Measurements from ENCODE around the gene CCDC24. TPM values are rescaled to one million over a fixed set of nuclear protein-coding genes. Genes with fewer than 3 reads are reported as not detected.

CCDC24 gene
- total RNA-seq, 1 donor from 2014 or later: 1.4 TPM

DNA sequence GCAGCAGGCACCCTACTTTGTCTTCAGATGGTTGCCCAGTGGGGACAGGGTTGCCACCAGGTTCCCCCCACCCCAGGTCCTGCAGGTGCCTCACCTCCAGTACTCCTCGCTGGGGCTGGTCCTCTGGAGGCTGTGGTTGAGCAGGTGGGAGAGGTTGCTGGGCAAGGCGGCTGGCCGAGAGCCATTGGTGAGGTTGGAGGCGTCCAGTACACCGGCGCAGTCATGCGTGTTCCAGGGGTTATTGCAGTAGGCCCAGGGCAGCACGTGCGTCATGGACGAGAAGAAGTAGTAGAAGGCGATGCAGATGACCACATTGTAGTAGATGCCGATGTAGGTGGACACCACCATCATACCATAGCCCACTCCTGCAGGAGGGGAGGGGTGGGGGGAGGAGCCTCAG lies 16.9 kb downstream of the CCDC24 start:
- intact Hi-C loops (cut with micrococcal nuclease): no loop called here
- Histone ChIP-seq H3K4me1 (no peaks in the 10 kb centered on the region), H3K27ac (replicated peaks) (no peak overlapping the region), H3K36me3 (no peaks in the 10 kb centered on the region), H3K9me3 (replicated peaks) (no peaks in the 10 kb centered on the region), H3K4me3 (no peak overlapping the region), H3K27me3 (ENCODE audit: low read depth) (no peaks in the 10 kb centered on the region)
- TF ChIP-seq, protein P1, sequence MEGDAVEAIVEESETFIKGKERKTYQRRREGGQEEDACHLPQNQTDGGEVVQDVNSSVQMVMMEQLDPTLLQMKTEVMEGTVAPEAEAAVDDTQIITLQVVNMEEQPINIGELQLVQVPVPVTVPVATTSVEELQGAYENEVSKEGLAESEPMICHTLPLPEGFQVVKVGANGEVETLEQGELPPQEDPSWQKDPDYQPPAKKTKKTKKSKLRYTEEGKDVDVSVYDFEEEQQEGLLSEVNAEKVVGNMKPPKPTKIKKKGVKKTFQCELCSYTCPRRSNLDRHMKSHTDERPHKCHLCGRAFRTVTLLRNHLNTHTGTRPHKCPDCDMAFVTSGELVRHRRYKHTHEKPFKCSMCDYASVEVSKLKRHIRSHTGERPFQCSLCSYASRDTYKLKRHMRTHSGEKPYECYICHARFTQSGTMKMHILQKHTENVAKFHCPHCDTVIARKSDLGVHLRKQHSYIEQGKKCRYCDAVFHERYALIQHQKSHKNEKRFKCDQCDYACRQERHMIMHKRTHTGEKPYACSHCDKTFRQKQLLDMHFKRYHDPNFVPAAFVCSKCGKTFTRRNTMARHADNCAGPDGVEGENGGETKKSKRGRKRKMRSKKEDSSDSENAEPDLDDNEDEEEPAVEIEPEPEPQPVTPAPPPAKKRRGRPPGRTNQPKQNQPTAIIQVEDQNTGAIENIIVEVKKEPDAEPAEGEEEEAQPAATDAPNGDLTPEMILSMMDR (IDR thresholded peaks at IDR 0.05; ENCODE audit: borderline replicate concordance): no peak
- no peak for DNase-seq

DNA sequence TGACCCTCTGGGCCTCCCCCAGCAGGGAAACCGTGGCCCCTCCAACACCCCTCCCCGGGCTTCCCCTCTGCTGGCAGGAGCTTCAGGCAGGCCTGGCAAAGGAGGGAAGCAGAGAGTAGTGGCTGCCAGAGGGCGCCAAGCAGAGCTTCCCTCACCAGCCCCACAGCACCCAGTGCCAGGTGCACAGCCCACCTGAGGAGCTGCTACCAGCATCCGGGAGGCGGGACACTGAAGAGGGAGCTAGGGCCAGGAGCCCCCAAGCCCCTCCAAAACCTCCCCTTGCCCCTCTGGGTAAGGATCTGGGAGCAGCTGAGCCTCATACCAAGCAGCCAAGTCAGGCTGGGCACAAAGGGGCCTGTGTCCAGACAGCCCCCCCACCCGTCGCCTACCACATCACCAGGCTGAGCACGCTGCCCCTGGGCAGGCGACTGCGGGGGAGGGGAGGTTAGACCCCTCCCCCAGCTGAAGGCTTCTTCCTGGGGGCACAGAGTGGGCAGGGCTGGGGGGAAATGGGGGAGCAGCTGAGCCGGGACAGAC lies 19.6 kb downstream of the CCDC24 start:
- H3K4me1 ChIP-seq: peaks cover 10% of the 10 kb centered on the region
- no peaks in the 10 kb centered on the region for H3K9me3 ChIP-seq (replicated peaks)
- no peak overlapping the region for H3K4me3 ChIP-seq
- intact Hi-C loops (cut with micrococcal nuclease): no loop called here
- H3K27ac ChIP-seq (replicated peaks): no peak overlapping the region
- no peak for DNase-seq
- TF ChIP-seq, protein P1 (IDR thresholded peaks at IDR 0.05; ENCODE audit: borderline replicate concordance): no peak
- H3K36me3 ChIP-seq: no peaks in the 10 kb centered on the region
- H3K27me3 ChIP-seq (ENCODE audit: low read depth): no peaks in the 10 kb centered on the region

DNA sequence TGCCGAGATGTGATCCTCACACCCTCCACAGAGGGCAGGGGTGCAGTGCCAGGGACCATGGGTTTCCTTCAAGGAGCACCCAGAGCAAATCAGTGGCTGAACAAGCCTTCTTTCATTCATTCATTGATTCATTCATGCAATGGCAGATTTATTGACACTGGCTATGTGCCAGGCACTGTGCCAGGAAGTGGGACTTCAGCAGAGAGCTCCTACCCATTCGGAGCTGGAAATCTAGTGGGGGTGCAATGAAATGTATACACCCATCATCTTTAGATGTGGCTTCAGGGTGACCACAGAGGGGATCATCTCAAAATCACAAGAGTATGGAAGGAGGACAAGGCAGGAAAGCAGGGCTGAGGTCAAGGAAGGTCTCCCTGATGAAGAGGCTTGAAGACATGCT lies 21.0 kb downstream of the CCDC24 start:
- intact Hi-C loops (cut with micrococcal nuclease): no loop called here
- Histone ChIP-seq H3K4me3 (no peak overlapping the region), H3K27ac (replicated peaks) (no peak overlapping the region), H3K4me1 (peaks cover 11% of the 10 kb centered on the region), H3K36me3 (no peaks in the 10 kb centered on the region), H3K9me3 (replicated peaks) (no peaks in the 10 kb centered on the region), H3K27me3 (ENCODE audit: low read depth) (no peaks in the 10 kb centered on the region)
- no peak for DNase-seq
- TF ChIP-seq, protein P1 (IDR thresholded peaks at IDR 0.05; ENCODE audit: borderline replicate concordance): no peak

DNA sequence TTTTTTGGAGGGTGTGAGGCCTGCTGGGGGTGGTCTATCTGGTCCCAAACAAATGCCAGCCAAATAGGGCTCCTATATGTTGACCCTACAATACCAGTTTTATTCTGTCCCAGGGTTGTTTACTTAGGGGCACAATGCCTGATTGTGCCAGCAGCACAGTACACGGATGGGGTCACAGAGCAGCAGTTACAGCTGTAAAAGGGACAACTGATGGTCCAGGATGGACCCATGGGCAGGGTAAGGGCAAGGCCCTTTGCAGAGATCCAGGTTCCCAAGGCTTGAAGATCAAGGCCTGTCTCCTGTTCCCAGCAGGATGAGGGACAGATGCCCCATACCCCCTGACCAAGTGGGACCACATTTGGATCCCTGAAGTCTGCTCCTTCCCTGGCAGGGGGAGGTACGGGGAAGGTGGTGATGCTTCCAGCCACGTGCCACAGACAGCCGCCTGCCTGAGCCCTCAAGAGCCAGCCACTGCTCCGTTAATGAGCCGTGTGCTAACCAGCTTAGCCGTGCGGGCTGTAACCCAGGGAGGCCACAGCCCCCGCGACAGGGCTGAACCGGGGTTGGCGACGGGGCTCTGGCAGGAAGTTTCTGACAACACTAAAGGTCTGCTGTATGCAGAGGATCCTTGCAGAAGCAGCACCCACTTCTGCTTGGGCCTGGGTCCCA lies 21.7 kb downstream of the CCDC24 start:
- Histone ChIP-seq H3K9me3 (replicated peaks) (no peaks in the 10 kb centered on the region), H3K27ac (replicated peaks) (no peak overlapping the region), H3K4me1 (peaks cover 11% of the 10 kb centered on the region), H3K36me3 (no peaks in the 10 kb centered on the region), H3K27me3 (ENCODE audit: low read depth) (no peaks in the 10 kb centered on the region), H3K4me3 (no peak overlapping the region)
- no peak for DNase-seq
- TF ChIP-seq, protein P1 (IDR thresholded peaks at IDR 0.05; ENCODE audit: borderline replicate concordance): no peak
- intact Hi-C loops (cut with micrococcal nuclease): no loop called here

DNA sequence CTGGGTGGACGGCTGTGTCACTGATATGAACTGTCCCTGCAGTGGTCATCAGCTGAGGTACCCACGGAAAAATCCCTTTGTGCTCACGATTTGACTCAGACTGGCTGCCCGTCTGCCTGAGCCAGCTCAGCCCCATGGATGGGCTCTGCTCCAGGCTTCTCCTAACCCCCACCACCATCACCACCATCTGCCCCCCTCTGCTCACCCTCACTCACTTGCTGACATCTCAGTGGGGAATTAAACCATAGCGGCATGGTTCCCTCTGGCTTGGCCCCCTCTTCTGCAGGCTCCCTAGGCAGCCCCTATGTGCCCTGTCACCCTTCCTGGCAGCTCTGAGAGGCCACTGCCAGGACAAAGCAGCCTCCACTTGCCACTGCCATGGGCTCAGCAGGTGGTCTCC lies 22.6 kb downstream of the CCDC24 start:
- Histone ChIP-seq H3K27me3 (ENCODE audit: low read depth) (no peaks in the 10 kb centered on the region), H3K9me3 (replicated peaks) (no peaks in the 10 kb centered on the region)
- intact Hi-C loops (cut with micrococcal nuclease): no loop called here

More for the DNA sequence above, 22.6 kb downstream of the CCDC24 start:
- Histone ChIP-seq H3K4me1 (peaks cover 11% of the 10 kb centered on the region), H3K27ac (replicated peaks) (no peak overlapping the region), H3K4me3 (no peak overlapping the region), H3K36me3 (no peaks in the 10 kb centered on the region)
- no peak for DNase-seq
- TF ChIP-seq, protein P1 (IDR thresholded peaks at IDR 0.05; ENCODE audit: borderline replicate concordance): no peak

Measured in left ventricle myocardium inferior (tissue), 1 donor.